ENCODE measurements around the gene IGF1.
"Not testable (repeated sequence)": the region's sequence is repeated elsewhere in the genome, so short reads cannot be mapped to it uniquely, and the experiment has no call there.

The IGF1 gene

GRCh38 chr12:102379346-102380162 is 100.8 kb downstream of the IGF1 start:
- Histone ChIP-seq H3K9me3 (ENCODE audit: control insufficient read depth, low read length) (no peaks in the 10 kb centered on the region), H3K27ac (ENCODE audit: low read depth, low read length, severe bottlenecking) (no peak overlapping the region), H3K36me3 (ENCODE audit: control insufficient read depth, insufficient read depth, low read length) (no peaks in the 10 kb centered on the region), H3K4me3 (ENCODE audit: extremely low read depth, insufficient read depth, low read length, poor library complexity, severe bottlenecking) (no peak overlapping the region), H3K4me1 (ENCODE audit: control insufficient read depth, insufficient read depth, low read length, poor library complexity, severe bottlenecking) (no peaks in the 10 kb centered on the region)
- WGBS, 2 experiments (ENCODE audit: insufficient coverage in 2 of 2): 88 to 89% methylated on average over 3 of the region's 3 CpGs

DNA sequence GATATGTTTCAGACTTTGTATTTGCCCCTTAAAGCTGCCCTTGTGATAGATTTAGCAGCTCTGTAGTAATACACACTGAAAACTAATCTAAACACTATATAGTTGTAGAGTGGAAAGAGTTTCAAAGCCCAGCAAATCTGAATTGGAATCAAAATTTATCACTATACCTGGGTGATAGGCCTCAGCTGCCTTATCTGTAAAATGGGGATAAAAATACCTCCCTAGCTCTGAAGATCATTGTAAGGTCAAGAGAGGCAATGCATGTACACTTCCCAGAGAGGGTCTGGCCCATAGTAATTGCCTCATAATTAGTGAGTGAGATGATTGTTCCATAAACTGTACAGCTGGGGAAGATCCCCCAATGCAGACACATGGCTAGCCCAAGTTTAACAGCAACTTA is 103.6 kb downstream of the IGF1 start:
- H3K36me3 ChIP-seq (ENCODE audit: control insufficient read depth, insufficient read depth, low read length): no peaks in the 10 kb centered on the region
- H3K9me3 ChIP-seq (ENCODE audit: control insufficient read depth, low read length): no peaks in the 10 kb centered on the region
- no peak overlapping the region for H3K4me3 ChIP-seq (ENCODE audit: extremely low read depth, insufficient read depth, low read length, poor library complexity, severe bottlenecking)
- H3K27ac ChIP-seq (ENCODE audit: low read depth, low read length, severe bottlenecking): no peak overlapping the region
- H3K4me1 ChIP-seq (ENCODE audit: control insufficient read depth, insufficient read depth, low read length, poor library complexity, severe bottlenecking): no peaks in the 10 kb centered on the region

DNA sequence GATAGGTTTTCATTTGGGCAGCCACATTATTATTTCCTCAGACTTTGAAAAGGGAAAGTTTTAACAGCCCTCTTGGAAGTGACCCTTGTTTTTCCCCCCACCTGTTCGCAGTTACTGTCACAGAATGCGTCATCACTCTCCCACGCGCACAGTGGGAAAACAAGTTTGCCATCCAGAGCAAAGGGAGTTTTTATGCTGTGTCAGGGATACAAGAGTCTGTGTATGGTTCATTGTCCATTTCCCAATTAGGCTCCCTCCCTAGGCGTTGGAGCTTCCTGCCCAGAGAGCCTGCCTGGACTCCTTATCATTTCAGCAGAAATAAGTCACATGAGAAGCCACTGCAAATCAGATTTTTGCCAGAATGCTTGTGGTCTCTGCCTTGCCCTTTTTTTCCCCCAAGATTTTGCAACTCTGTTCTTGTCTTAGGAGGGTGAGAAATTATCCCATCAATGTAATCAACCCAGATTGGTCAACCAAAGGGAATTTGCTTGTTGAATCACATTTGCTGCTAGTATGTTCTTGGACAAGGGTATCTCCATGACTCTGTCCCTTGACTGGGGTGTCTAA is 104.1 kb downstream of the IGF1 start:
- no peaks in the 10 kb centered on the region for H3K9me3 ChIP-seq (ENCODE audit: control insufficient read depth, low read length)
- H3K36me3 ChIP-seq (ENCODE audit: control insufficient read depth, insufficient read depth, low read length): no peaks in the 10 kb centered on the region
- no peak overlapping the region for H3K27ac ChIP-seq (ENCODE audit: low read depth, low read length, severe bottlenecking)
- WGBS, 2 experiments (ENCODE audit: insufficient coverage in 2 of 2): 90 to 96% methylated on average over 2 to 4 of the region's 5 CpGs
- H3K4me1 ChIP-seq (ENCODE audit: control insufficient read depth, insufficient read depth, low read length, poor library complexity, severe bottlenecking): no peaks in the 10 kb centered on the region
- no peak overlapping the region for H3K4me3 ChIP-seq (ENCODE audit: extremely low read depth, insufficient read depth, low read length, poor library complexity, severe bottlenecking)

GRCh38 chr12:102374190-102374589 is 106.2 kb downstream of the IGF1 start:
- Histone ChIP-seq H3K4me3 (ENCODE audit: extremely low read depth, insufficient read depth, low read length, poor library complexity, severe bottlenecking) (no peak overlapping the region), H3K36me3 (ENCODE audit: control insufficient read depth, insufficient read depth, low read length) (no peaks in the 10 kb centered on the region), H3K9me3 (ENCODE audit: control insufficient read depth, low read length) (no peaks in the 10 kb centered on the region), H3K4me1 (ENCODE audit: control insufficient read depth, insufficient read depth, low read length, poor library complexity, severe bottlenecking) (no peaks in the 10 kb centered on the region), H3K27ac (ENCODE audit: low read depth, low read length, severe bottlenecking) (no peak overlapping the region)
- 80 to 100% methylated on average over 1 of the region's 1 CpG for WGBS, 2 experiments (ENCODE audit: insufficient coverage in 2 of 2)

GRCh38 chr12:102372087-102372486 is 108.3 kb downstream of the IGF1 start:
- H3K9me3 ChIP-seq (ENCODE audit: control insufficient read depth, low read length): no peaks in the 10 kb centered on the region
- H3K4me3 ChIP-seq (ENCODE audit: extremely low read depth, insufficient read depth, low read length, poor library complexity, severe bottlenecking): no peak overlapping the region
- no peaks in the 10 kb centered on the region for H3K36me3 ChIP-seq (ENCODE audit: control insufficient read depth, insufficient read depth, low read length)
- H3K4me1 ChIP-seq (ENCODE audit: control insufficient read depth, insufficient read depth, low read length, poor library complexity, severe bottlenecking): no peaks in the 10 kb centered on the region
- 76 to 86% methylated on average over 2 to 3 of the region's 3 CpGs for WGBS, 2 experiments (ENCODE audit: insufficient coverage in 2 of 2)
- no peak overlapping the region for H3K27ac ChIP-seq (ENCODE audit: low read depth, low read length, severe bottlenecking)

- Histone ChIP-seq H3K9me3 (ENCODE audit: control insufficient read depth, low read length) (no peaks in the 10 kb centered on the region), H3K36me3 (ENCODE audit: control insufficient read depth, insufficient read depth, low read length) (no peaks in the 10 kb centered on the region), H3K27ac (ENCODE audit: low read depth, low read length, severe bottlenecking) (no peak overlapping the region), H3K4me1 (ENCODE audit: control insufficient read depth, insufficient read depth, low read length, poor library complexity, severe bottlenecking) (no peaks in the 10 kb centered on the region), H3K4me3 (ENCODE audit: extremely low read depth, insufficient read depth, low read length, poor library complexity, severe bottlenecking) (no peak overlapping the region)
- no CpG with 5 or more reads among the region's 2 CpGs for WGBS, 2 experiments (ENCODE audit: insufficient coverage in 2 of 2)
Observed at GRCh38 chr12:102371165-102371564, 109.2 kb downstream of the IGF1 start.

- no peaks in the 10 kb centered on the region for H3K4me1 ChIP-seq (ENCODE audit: control insufficient read depth, insufficient read depth, low read length, poor library complexity, severe bottlenecking)
- H3K9me3 ChIP-seq (ENCODE audit: control insufficient read depth, low read length): no peaks in the 10 kb centered on the region
- WGBS, 2 experiments (ENCODE audit: insufficient coverage in 2 of 2): 59 to 66% methylated on average over 2 of the region's 2 CpGs
- H3K36me3 ChIP-seq (ENCODE audit: control insufficient read depth, insufficient read depth, low read length): no peaks in the 10 kb centered on the region
- H3K27ac ChIP-seq (ENCODE audit: low read depth, low read length, severe bottlenecking): no peak overlapping the region
- no peak overlapping the region for H3K4me3 ChIP-seq (ENCODE audit: extremely low read depth, insufficient read depth, low read length, poor library complexity, severe bottlenecking)
Observed at GRCh38 chr12:102369876-102370275, 110.5 kb downstream of the IGF1 start.

DNA sequence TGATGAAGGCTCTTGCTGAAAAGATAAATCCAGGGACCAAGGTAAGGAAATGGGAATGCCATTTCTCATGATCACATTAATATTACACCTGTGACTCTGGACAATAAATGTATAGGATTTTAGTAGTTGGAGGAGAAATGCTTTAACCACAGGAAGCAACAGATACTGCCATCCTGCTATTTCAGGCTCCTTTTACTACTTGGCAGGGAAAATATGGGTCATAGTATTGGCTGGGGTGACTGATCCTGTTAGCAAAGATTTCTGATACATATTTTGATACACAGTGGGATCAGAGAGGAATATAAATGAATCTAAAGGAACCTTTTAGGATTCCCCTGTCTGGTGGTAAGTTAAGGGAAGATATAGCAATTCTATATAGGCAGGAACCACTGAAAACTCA is 115.0 kb downstream of the IGF1 start:
- H3K4me3 ChIP-seq (ENCODE audit: extremely low read depth, insufficient read depth, low read length, poor library complexity, severe bottlenecking): no peak overlapping the region
- H3K27ac ChIP-seq (ENCODE audit: low read depth, low read length, severe bottlenecking): no peak overlapping the region
- H3K4me1 ChIP-seq (ENCODE audit: control insufficient read depth, insufficient read depth, low read length, poor library complexity, severe bottlenecking): no peaks in the 10 kb centered on the region
- H3K36me3 ChIP-seq (ENCODE audit: control insufficient read depth, insufficient read depth, low read length): no peaks in the 10 kb centered on the region
- no peaks in the 10 kb centered on the region for H3K9me3 ChIP-seq (ENCODE audit: control insufficient read depth, low read length)

DNA sequence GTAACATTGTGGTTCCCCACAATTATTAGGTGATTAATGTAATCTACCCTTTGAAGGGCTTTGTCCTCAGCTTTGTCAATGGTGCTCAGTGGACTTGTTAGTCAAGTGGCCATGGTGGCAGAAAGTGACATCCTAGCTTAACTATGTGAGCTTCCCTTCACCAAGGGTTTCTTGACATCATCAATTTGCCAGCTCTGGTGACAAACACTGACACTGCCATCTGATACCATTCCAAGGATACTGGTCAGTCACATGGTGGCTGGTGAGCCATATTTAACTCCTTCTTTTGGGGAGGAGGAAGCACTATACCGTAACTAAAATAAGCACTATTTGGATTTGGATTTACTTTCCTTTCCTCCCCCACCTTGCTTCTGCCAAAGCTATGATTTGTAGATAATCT is 115.7 kb downstream of the IGF1 start:
- H3K27ac ChIP-seq (ENCODE audit: low read depth, low read length, severe bottlenecking): no peak overlapping the region
- H3K9me3 ChIP-seq (ENCODE audit: control insufficient read depth, low read length): no peaks in the 10 kb centered on the region
- no peaks in the 10 kb centered on the region for H3K36me3 ChIP-seq (ENCODE audit: control insufficient read depth, insufficient read depth, low read length)
- no peak overlapping the region for H3K4me3 ChIP-seq (ENCODE audit: extremely low read depth, insufficient read depth, low read length, poor library complexity, severe bottlenecking)
- WGBS, 2 experiments (ENCODE audit: insufficient coverage in 2 of 2): no CpG with 5 or more reads among the region's 1 CpG
- H3K4me1 ChIP-seq (ENCODE audit: control insufficient read depth, insufficient read depth, low read length, poor library complexity, severe bottlenecking): no peaks in the 10 kb centered on the region

- no peak overlapping the region for H3K27ac ChIP-seq (ENCODE audit: low read depth, low read length, severe bottlenecking)
- no peaks in the 10 kb centered on the region for H3K4me1 ChIP-seq (ENCODE audit: control insufficient read depth, insufficient read depth, low read length, poor library complexity, severe bottlenecking)
- H3K36me3 ChIP-seq (ENCODE audit: control insufficient read depth, insufficient read depth, low read length): no peaks in the 10 kb centered on the region
- WGBS, 2 experiments (ENCODE audit: insufficient coverage in 2 of 2): 90 to 100% methylated on average over 1 to 2 of the region's 2 CpGs
- no peak overlapping the region for H3K4me3 ChIP-seq (ENCODE audit: extremely low read depth, insufficient read depth, low read length, poor library complexity, severe bottlenecking)
- no peaks in the 10 kb centered on the region for H3K9me3 ChIP-seq (ENCODE audit: control insufficient read depth, low read length)
Observed at GRCh38 chr12:102356690-102357089, 123.7 kb downstream of the IGF1 start.

DNA sequence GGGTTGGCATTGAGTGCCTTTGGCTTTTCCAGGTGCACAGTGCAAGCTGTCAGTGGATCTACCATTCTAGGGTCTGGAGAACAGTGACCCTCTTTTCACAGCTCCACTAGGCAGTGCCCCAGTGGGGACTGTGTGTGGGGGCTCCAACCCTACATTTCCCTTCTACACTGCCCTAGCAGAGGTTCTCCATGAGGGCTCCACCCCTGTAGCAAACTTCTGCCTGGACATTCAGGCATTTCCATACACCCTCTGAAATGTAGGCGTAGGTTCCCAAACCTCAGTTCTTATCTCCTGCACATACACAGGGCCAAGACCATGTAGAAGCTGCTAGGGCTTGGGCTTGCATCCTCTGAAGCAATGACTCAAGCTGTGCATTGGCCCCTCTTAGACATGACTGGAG is 126.1 kb downstream of the IGF1 start:
- H3K36me3 ChIP-seq (ENCODE audit: control insufficient read depth, insufficient read depth, low read length); H3K9me3 ChIP-seq (ENCODE audit: control insufficient read depth, low read length); H3K4me3 ChIP-seq (ENCODE audit: extremely low read depth, insufficient read depth, low read length, poor library complexity, severe bottlenecking); H3K27ac ChIP-seq (ENCODE audit: low read depth, low read length, severe bottlenecking); H3K4me1 ChIP-seq (ENCODE audit: control insufficient read depth, insufficient read depth, low read length, poor library complexity, severe bottlenecking): not testable (repeated sequence)
- 78 to 100% methylated on average over 1 of the region's 1 CpG for WGBS, 2 experiments (ENCODE audit: insufficient coverage in 2 of 2)
